ENCODE results near the gene CCSER1.

CCSER1 gene

DNA sequence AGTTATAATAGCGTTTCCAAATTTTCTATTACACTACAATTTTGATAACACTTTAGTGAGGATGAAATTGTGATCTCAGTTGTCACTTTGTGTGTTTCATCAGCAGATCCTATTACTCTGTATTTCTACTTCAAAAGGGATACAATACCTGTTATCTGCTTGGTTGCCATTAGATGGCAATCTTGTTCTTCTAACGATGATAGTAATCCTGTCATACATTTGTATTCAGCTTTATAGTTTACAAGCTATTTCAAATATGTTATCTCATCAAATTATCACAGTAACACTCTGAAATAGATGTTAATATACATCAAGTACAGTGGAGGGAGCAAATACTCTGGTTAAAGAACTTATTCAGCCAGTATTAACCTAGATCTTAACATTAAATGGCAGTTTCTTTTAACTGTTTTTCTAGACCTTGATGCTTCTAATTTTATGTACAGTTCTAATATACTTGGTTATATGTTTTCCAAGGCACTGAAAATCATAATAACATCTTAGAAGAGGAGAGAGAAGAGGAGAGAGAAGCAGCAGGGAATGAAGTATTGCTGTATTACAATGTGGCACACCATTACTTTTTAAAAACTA lies 292.0 kb downstream of the CCSER1 start:
- in situ Hi-C loops (cut with MboI; ENCODE audit: low sequenced_read_pairs) = no loop called here
- peak in 1 of 2 experiments; percentile 80 for DNase-seq (ENCODE audit: low spot score in 2 of 2)
- no peaks in the 10 kb centered on the region for H3K9me3 ChIP-seq
- peaks cover 4% of the 10 kb centered on the region; the same call in 1 of the 2 replicates for H3K4me1 ChIP-seq
- H3K4me3 ChIP-seq = no peak overlapping the region
- H3K36me3 ChIP-seq (replicated peaks) = no peaks in the 10 kb centered on the region
- no peaks in the 10 kb centered on the region; the same call in 1 of the 2 replicates for H3K27me3 ChIP-seq (ENCODE audit: low read depth)

DNA sequence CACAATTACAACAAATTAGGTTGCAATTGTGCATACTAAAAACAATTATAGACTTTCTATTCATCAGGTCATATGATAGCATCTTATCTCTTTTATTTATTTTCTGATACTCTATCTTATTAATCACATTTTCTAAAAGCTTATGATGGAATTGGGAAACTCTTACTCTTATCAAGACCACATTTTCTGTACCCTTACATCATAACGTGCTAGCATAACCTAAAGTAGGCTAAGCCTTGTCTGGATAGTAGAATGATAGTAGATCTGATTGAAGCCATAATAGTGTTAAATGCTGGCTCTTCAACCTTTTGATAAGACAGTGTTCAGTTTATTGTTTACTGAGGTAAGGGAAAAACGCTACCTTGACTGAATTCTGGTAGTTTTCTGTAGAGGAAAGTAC lies 294.0 kb downstream of the CCSER1 start:
- in situ Hi-C loops (cut with MboI; ENCODE audit: low sequenced_read_pairs) = no loop called here
- Histone ChIP-seq H3K36me3 (replicated peaks) (no peaks in the 10 kb centered on the region), H3K4me3 (no peak overlapping the region), H3K27me3 (ENCODE audit: low read depth) (no peaks in the 10 kb centered on the region; the same call in 1 of the 2 replicates), H3K9me3 (no peaks in the 10 kb centered on the region), H3K4me1 (peaks cover 4% of the 10 kb centered on the region; the same call in 1 of the 2 replicates)
- DNase-seq (ENCODE audit: low spot score in 2 of 2) = no peak

DNA sequence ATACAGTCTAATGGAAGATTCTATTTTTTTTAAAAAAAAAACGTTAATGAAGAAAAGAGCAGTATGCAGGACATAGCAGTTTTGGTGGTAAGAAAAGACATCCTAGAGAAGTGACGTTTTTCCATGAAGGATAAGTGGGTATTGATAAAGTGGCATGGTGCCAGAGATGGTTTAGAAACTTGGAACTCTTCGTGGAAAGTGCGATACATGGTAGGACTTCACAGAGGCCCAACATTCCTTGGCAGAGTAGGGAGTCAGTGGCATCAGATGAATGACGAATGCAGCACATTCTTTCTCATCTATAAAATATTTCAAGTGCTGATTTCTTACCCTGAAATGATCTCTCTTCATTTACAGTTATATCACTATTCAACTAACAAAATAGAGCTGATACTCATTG lies 298.7 kb downstream of the CCSER1 start:
- Histone ChIP-seq H3K9me3 (no peaks in the 10 kb centered on the region), H3K27me3 (ENCODE audit: low read depth) (no peaks in the 10 kb centered on the region), H3K36me3 (replicated peaks) (no peaks in the 10 kb centered on the region), H3K4me3 (no peak overlapping the region), H3K4me1 (peaks cover under 1% of the 10 kb centered on the region; the same call in 1 of the 2 replicates)
- DNase-seq (ENCODE audit: low spot score in 2 of 2) = no peak
- in situ Hi-C loops (cut with MboI; ENCODE audit: low sequenced_read_pairs) = no loop called here

DNA sequence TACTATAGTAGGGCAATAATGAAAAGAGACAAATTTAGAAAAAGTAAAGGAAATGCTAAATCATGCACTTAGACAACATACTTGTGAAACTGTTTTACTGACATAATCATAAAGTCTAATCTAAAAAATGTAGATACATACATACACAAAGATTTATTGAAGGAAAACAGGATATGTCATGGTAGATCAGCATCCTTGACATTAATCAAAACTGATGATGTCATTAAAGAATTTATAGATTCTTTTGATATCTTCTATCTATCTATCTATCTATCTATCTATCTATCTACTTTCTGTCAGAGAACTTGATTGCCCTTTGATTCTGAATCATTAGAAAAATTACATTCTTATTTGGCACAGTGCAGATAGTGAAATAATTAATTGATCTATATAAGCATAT lies 311.3 kb downstream of the CCSER1 start:
- in situ Hi-C loops (cut with MboI; ENCODE audit: low sequenced_read_pairs) = no loop called here
- H3K9me3 ChIP-seq = no peaks in the 10 kb centered on the region
- peaks cover 9% of the 10 kb centered on the region for H3K4me1 ChIP-seq
- H3K4me3 ChIP-seq = no peak overlapping the region
- H3K36me3 ChIP-seq (replicated peaks) = no peaks in the 10 kb centered on the region
- DNase-seq (ENCODE audit: low spot score in 2 of 2) = no peak
- no peaks in the 10 kb centered on the region for H3K27me3 ChIP-seq (ENCODE audit: low read depth)

DNA sequence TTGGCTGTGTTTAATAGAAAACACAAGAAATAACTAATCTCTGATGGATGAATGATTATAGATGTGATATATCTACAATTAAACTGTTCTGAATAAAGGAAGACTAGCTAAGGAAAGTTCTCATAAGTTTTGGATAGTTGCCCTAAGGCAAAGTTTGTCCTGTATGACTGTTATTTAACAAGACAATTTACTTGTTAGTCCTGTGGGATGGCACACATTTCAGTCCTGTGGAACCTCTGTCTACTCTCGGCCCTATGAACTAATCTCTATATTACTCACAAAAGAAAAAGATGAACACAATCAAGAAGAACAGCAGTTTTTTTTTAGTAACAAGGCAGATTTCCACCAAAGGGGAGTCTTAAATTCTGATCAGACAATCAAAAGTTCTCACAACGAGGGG lies 314.6 kb downstream of the CCSER1 start:
- in situ Hi-C loops (cut with MboI; ENCODE audit: low sequenced_read_pairs) = no loop called here
- Histone ChIP-seq H3K9me3 (no peaks in the 10 kb centered on the region), H3K4me3 (no peak overlapping the region), H3K27me3 (ENCODE audit: low read depth) (no peaks in the 10 kb centered on the region), H3K4me1 (peaks cover 6% of the 10 kb centered on the region), H3K36me3 (replicated peaks) (no peaks in the 10 kb centered on the region)
- no peak for DNase-seq (ENCODE audit: low spot score in 2 of 2)

DNA sequence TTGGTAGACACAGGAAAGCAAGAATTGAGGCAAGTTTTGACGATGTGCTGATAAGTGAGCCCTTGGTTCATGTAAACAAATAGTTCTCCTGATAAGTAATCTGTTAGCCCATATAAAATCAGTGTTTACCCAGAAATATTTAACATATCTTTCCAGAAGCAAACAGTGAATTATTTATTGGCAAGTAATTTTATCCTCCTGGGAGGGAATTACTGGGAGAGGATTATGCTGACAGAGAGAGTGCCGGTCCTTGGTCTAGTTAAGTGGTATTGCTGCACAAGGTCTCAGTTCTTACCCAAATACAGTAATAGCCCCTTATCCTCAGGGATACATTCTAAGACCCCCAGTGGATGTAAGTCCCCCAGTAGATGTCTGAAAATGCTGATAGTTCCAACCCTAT lies 315.4 kb downstream of the CCSER1 start:
- in situ Hi-C loops (cut with MboI; ENCODE audit: low sequenced_read_pairs) = no loop called here
- no peaks in the 10 kb centered on the region for H3K9me3 ChIP-seq
- no peaks in the 10 kb centered on the region for H3K27me3 ChIP-seq (ENCODE audit: low read depth)
- no peak for DNase-seq (ENCODE audit: low spot score in 2 of 2)
- H3K4me1 ChIP-seq = peaks cover 6% of the 10 kb centered on the region
- no peaks in the 10 kb centered on the region for H3K36me3 ChIP-seq (replicated peaks)
- no peak overlapping the region for H3K4me3 ChIP-seq

DNA sequence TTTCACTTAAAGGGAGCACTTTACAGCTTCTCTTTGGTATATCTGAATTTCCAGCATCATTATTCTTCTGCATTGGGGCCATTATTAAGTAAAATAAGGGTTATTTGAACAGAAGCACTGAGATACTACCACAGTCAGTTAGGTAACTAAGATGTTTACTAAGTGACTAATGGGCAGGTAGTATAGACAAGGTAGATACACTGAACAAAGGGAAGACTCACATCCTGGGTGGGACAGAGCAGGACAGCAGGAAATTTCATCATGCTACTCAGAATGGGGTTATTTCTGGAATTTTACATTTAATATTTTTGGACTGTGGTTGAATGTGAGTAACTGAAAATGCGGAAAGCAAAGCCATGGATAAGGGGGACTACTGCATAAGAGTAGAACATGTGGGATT lies 316.0 kb downstream of the CCSER1 start:
- Histone ChIP-seq H3K36me3 (replicated peaks) (no peaks in the 10 kb centered on the region), H3K27me3 (ENCODE audit: low read depth) (no peaks in the 10 kb centered on the region), H3K9me3 (no peaks in the 10 kb centered on the region), H3K4me3 (no peak overlapping the region), H3K4me1 (peaks cover 6% of the 10 kb centered on the region)
- DNase-seq (ENCODE audit: low spot score in 2 of 2) = no peak
- in situ Hi-C loops (cut with MboI; ENCODE audit: low sequenced_read_pairs) = no loop called here

DNA sequence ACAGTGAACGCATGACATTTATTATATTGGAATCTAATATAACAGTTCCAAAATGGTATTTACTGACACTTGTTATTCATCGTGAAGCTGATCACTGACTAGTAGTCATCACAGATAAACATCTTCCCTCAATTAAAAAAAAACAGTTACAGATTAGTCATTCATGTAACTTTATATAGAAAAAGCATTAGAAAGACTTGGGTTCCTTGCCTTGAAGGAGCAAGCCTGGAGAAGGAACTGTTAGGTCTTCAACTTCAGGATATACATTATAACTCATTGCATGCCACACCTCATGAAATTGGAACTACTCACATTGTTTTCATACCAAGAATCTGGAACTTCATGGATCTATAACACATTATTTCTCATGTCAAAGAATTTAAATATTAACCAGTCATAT lies 317.7 kb downstream of the CCSER1 start:
- no peaks in the 10 kb centered on the region for H3K27me3 ChIP-seq (ENCODE audit: low read depth)
- peaks cover 6% of the 10 kb centered on the region for H3K4me1 ChIP-seq
- H3K4me3 ChIP-seq = no peak overlapping the region
- no peak for DNase-seq (ENCODE audit: low spot score in 2 of 2)
- in situ Hi-C loops (cut with MboI; ENCODE audit: low sequenced_read_pairs) = no loop called here
- H3K9me3 ChIP-seq = no peaks in the 10 kb centered on the region
- H3K36me3 ChIP-seq (replicated peaks) = no peaks in the 10 kb centered on the region

DNA sequence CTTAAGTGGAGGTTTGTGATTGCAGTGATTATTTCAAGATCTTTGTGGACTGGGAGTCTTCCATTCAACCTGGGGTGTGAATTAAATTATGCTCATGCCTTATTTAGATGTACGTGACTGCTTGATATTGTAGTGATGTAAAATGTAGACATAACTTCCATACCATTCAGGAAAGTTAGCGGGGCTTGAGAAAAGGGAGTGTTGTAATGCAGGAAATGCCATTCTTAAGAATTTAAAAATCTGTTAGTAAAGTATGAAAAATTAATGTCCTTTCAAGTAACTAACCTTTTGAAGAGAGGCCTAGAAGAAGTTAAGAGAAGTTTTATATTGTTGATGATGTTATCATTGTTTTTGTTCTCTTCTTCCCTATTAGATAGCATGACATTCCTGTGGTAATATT lies 318.2 kb downstream of the CCSER1 start:
- peaks cover 3% of the 10 kb centered on the region for H3K4me1 ChIP-seq
- in situ Hi-C loops (cut with MboI; ENCODE audit: low sequenced_read_pairs) = no loop called here
- H3K36me3 ChIP-seq (replicated peaks) = no peaks in the 10 kb centered on the region
- no peak overlapping the region for H3K4me3 ChIP-seq
- DNase-seq (ENCODE audit: low spot score in 2 of 2) = no peak
- no peaks in the 10 kb centered on the region for H3K27me3 ChIP-seq (ENCODE audit: low read depth)
- no peaks in the 10 kb centered on the region for H3K9me3 ChIP-seq

DNA sequence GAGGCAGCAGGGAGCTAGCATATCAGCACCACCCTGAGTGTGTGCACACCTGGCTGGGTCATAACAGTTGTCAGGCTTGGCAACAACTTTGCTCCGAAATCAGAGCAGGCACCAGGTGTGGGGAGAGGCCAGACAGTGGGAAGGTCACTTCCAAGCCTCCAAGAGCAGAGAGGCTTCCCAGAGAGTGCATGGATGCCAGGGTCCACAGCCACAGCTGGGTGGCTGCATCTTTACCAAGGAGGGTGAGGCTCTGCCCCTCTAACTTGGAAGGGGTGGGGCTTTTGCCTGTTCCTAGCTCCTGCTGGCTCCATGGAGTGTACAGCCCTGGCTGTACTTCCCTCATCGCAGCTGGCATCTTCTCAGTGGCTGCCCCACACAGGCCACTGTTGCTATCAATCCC lies 322.4 kb downstream of the CCSER1 start:
- no peak for DNase-seq (ENCODE audit: low spot score in 2 of 2)
- Histone ChIP-seq H3K36me3 (replicated peaks) (no peaks in the 10 kb centered on the region), H3K27me3 (ENCODE audit: low read depth) (no peaks in the 10 kb centered on the region), H3K4me1 (no peaks in the 10 kb centered on the region), H3K4me3 (no peak overlapping the region), H3K9me3 (no peaks in the 10 kb centered on the region)
- in situ Hi-C loops (cut with MboI; ENCODE audit: low sequenced_read_pairs) = no loop called here

DNA sequence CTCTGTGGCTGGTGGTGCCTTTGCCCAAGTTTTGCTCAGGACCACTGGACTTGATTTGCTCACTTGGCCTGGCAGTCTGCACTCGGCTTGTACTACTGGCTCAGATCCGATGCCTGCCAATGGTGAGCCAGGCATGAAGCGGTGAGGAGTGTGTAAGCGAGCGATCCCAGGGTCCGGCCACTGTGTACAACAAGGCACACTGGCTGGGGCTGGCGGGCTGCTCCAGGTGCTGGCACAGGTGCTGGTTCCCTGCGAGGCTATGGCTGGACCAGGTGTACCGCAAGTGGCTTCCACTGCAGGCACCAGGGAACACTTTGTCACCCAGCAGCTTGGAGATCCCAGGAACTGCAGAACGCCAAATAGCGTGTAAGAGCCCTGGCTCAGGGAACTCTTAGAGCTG lies 329.7 kb downstream of the CCSER1 start:
- Histone ChIP-seq H3K4me3 (no peak overlapping the region), H3K36me3 (replicated peaks) (no peaks in the 10 kb centered on the region), H3K4me1 (no peaks in the 10 kb centered on the region), H3K27me3 (ENCODE audit: low read depth) (no peaks in the 10 kb centered on the region), H3K9me3 (no peaks in the 10 kb centered on the region)
- in situ Hi-C loops (cut with MboI; ENCODE audit: low sequenced_read_pairs) = no loop called here
- DNase-seq (ENCODE audit: low spot score in 2 of 2) = no peak

DNA sequence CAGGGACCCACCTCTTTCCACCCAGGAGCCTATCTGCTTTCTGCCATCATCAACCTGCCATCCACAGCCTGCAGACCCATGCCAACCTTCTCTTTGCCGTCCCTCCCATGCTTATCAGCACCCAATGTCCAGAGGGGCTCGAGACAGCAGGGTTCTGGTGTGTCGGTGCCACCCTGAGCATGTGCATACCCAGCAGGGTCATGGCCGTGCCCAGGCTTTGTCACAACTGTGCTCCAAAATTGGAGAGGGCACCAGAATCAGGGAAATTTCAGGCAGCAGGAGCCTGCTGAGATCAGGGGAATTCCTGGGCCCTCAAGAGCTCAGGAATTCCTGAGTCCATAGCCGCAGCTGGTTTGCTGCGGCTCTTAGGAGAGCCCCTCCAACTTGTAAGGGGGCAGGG lies 330.6 kb downstream of the CCSER1 start:
- no peak for DNase-seq (ENCODE audit: low spot score in 2 of 2)

DNA sequence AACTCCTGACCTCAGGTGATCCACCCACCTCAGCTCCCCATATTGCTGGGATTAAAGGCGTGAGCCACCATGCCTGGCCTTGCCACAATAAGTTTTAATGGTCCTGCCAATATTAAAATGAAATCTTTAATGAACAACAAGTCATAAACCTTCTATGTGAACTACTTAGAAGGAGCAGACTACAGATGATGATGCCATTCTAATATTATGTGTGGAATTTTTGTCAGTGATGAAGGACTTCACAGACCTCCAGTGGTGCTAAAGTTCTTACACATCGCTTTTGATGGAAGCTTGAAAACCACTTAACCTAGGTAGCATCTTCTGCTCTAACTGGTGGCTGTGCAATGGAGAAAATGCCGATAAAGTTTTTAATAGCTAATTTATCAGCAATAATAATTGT lies 331.4 kb downstream of the CCSER1 start:
- in situ Hi-C loops (cut with MboI; ENCODE audit: low sequenced_read_pairs) = no loop called here
- DNase-seq (ENCODE audit: low spot score in 2 of 2) = no peak

More for the DNA sequence above, 330.6 kb downstream of the CCSER1 start:
- Histone ChIP-seq H3K27me3 (ENCODE audit: low read depth) (no peaks in the 10 kb centered on the region), H3K9me3 (no peaks in the 10 kb centered on the region), H3K36me3 (replicated peaks) (no peaks in the 10 kb centered on the region), H3K4me3 (no peak overlapping the region), H3K4me1 (no peaks in the 10 kb centered on the region; the same call in 1 of the 2 replicates)
- in situ Hi-C loops (cut with MboI; ENCODE audit: low sequenced_read_pairs) = no loop called here

DNA sequence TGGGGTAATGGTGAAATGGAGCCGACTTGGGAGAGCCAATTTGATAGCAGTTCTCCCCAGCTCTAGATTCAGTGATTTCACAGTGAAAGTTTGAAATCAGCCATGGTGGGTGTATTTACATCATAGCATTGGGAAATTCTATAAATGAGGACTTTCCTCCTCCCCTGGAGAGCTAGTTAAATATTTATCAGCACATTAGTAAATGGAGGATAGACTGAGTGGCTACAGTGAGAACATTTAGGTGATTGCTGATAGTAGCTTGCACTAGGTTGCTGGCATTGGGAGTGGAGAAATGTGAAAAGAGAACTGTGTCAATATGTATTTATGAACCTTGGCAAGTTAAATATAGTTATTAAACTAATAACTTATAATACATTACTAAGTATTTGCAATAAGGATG lies 347.3 kb downstream of the CCSER1 start:
- Histone ChIP-seq H3K4me1 (no peaks in the 10 kb centered on the region), H3K9me3 (no peaks in the 10 kb centered on the region), H3K4me3 (no peak overlapping the region), H3K36me3 (replicated peaks) (no peaks in the 10 kb centered on the region), H3K27me3 (ENCODE audit: low read depth) (no peaks in the 10 kb centered on the region)
- in situ Hi-C loops (cut with MboI; ENCODE audit: low sequenced_read_pairs) = no loop called here
- no peak for DNase-seq (ENCODE audit: low spot score in 2 of 2)

More for the DNA sequence above, 331.4 kb downstream of the CCSER1 start:
- Histone ChIP-seq H3K4me1 (no peaks in the 10 kb centered on the region; the same call in 1 of the 2 replicates), H3K4me3 (no peak overlapping the region), H3K36me3 (replicated peaks) (no peaks in the 10 kb centered on the region), H3K27me3 (ENCODE audit: low read depth) (no peaks in the 10 kb centered on the region), H3K9me3 (no peaks in the 10 kb centered on the region)

DNA sequence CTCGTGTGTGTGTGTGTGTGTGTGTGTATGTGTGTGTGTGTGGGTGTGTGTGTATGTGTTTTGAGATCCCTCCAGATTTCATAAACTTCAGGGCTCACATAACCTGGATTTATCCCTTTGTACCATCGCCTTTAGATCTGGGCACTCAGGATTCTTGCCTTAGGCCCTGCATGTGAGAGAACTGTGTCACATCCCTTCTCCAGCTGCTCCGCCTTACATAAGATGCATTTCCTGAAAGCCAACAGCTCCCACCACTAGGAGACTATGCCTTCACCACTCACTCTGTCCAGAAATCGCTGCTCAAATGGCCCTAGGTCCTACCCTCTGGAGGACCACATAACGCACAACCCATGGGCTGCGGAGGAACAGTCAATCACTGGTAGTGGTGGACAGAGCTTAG lies 348.8 kb downstream of the CCSER1 start:
- no peaks in the 10 kb centered on the region for H3K27me3 ChIP-seq (ENCODE audit: low read depth)
- DNase-seq (ENCODE audit: low spot score in 2 of 2) = no peak
- no peaks in the 10 kb centered on the region for H3K36me3 ChIP-seq (replicated peaks)
- in situ Hi-C loops (cut with MboI; ENCODE audit: low sequenced_read_pairs) = no loop called here
- H3K9me3 ChIP-seq = no peaks in the 10 kb centered on the region
- no peak overlapping the region for H3K4me3 ChIP-seq
- H3K4me1 ChIP-seq = no peaks in the 10 kb centered on the region
